K562 (cell line): ENCODE results near the gene IL15RA. TPM values are rescaled to one million over a fixed set of nuclear protein-coding genes. Genes with fewer than 3 reads are reported as not detected.
A peak's percentile ranks its signal among the peaks of the same experiment; 100 is the strongest.

ENCODE experiments used
- ATAC-seq: fragments of 200-7000 bp; cut with Tn5 transposase; 3 replicates; pipeline ENCODE4 v1.9.1; 2020; ENCODE audit warnings: moderate library complexity
- BruUV-seq: library from RNA; stranded (reverse); fragments of 400-500 nt; replicated peaks from 2 replicates; lab custom pipeline; 2021; lab: Mats Ljungman, UMichigan
- CTCF ChIA-PET: fragments of 300-600 bp; formaldehyde crosslinking; extraction: SDS; loops from one replicate; lab custom pipeline; 2021; ENCODE audit warnings: low intra/inter-chr PET ratio; lab: Yijun Ruan, JAX
- POLR2A ChIA-PET: fragments of 300-600, 350-650 bp; sonication (Branson Sonifier 250); formaldehyde crosslinking; extraction: SDS; loops from one replicate; lab custom pipeline; 2021; ENCODE audit warnings: antibody characterized with exemption, inconsistent platforms; lab: Yijun Ruan, JAX
- DNase-seq, 4 experiments: peaks; one replicate each; pipeline versions ENCODE4 v3.0.0 to v3.0.0-alpha.2; 2011 to 2018; ENCODE audit warnings: low spot score in 3 of 4, mixed read lengths in 3 of 4; ENCODE audit errors: extremely low read depth in 1 of 4
- FAIRE-seq: peaks from 2 replicates; lab custom pipeline; 2011; peaks lifted over from hg19 to GRCh38; lab: Jason Lieb, UNC
- H2AFZ ChIP-seq: 2 replicates; pipeline ENCODE4 v1.6.0; 2011; ENCODE audit warnings: low read depth, low read length, control low read depth, inconsistent platforms
- H3K27ac ChIP-seq: fragments of 200-600 bp; 3 replicates; pipeline ENCODE4 v1.8.0; 2011; ENCODE audit warnings: low read depth, mild to moderate bottlenecking, control low read depth, inconsistent platforms, low read length, moderate library complexity, mixed read lengths; ENCODE audit errors: extremely low read depth
- H3K27me3 ChIP-seq, 2 experiments: fragments of 300-600 bp in 1 of 2; 2 replicates in 1 of 2; 3 replicates in 1 of 2; pipeline versions ENCODE4 v1.6.0 to v1.8.0; 2011; ENCODE audit warnings: inconsistent platforms in 2 of 2, low read length in 2 of 2, mild to moderate bottlenecking in 1 of 2, mixed read lengths in 1 of 2, moderate library complexity in 1 of 2; ENCODE audit not compliant: control insufficient read depth in 2 of 2, insufficient read depth in 2 of 2
- H3K36me3 ChIP-seq: fragments of 300-600 bp; 3 replicates; pipeline ENCODE4 v1.8.0; 2011; ENCODE audit warnings: mild to moderate bottlenecking, low read length, inconsistent platforms; ENCODE audit not compliant: control insufficient read depth, insufficient read depth
- H3K4me1 ChIP-seq, 2 experiments: fragments of 200-600 bp in 1 of 2; replicated peaks in 1 of 2; 2 replicates in 1 of 2; 3 replicates in 1 of 2; pipeline versions ENCODE4 v1.5.1 to v1.8.0; 2011; ENCODE audit warnings: inconsistent platforms in 2 of 2, low read length in 2 of 2, mild to moderate bottlenecking in 1 of 2, mixed read lengths in 1 of 2, moderate library complexity in 1 of 2; ENCODE audit not compliant: control insufficient read depth in 2 of 2, insufficient read depth in 2 of 2
- H3K4me2 ChIP-seq: 2 replicates; pipeline ENCODE4 v1.6.1; 2011; ENCODE audit warnings: low read length, control low read depth, inconsistent platforms, mixed read lengths; ENCODE audit not compliant: insufficient read depth
- H3K4me3 ChIP-seq: fragments of 200-600 bp; sonication (generic), shearing (Covaris generic); 2 replicates; pipeline ENCODE4 v1.5.1; 2016; ENCODE audit warnings: control low read depth, inconsistent platforms
- H3K79me2 ChIP-seq: fragments of 200-600 bp; 3 replicates; pipeline ENCODE4 v1.8.0; 2011; ENCODE audit warnings: low read length, inconsistent platforms; ENCODE audit not compliant: control insufficient read depth, insufficient read depth
- H3K9ac ChIP-seq, 2 experiments: 2 replicates each; pipeline versions ENCODE4 v1.6.0 to v1.6.1; 2011; ENCODE audit warnings: low read depth in 2 of 2, low read length in 2 of 2, control low read depth in 1 of 2, inconsistent platforms in 1 of 2, mild to moderate bottlenecking in 1 of 2, mixed read lengths in 1 of 2; ENCODE audit not compliant: insufficient read depth in 1 of 2
- H3K9me1 ChIP-seq: one replicate; pipeline ENCODE4 v1.6.0; 2011; ENCODE audit warnings: inconsistent platforms, mild to moderate bottlenecking, low read length, moderate library complexity; ENCODE audit not compliant: control insufficient read depth, insufficient read depth
- H3K9me3 ChIP-seq: replicated peaks from 2 replicates; pipeline ENCODE4 v1.5.1; 2011; ENCODE audit warnings: low read depth, low read length, inconsistent platforms; ENCODE audit not compliant: control insufficient read depth, insufficient read depth
- H4K20me1 ChIP-seq: replicated peaks from 2 replicates; pipeline ENCODE4 v1.6.1; 2011; ENCODE audit warnings: low read length, inconsistent platforms, mixed read lengths; ENCODE audit not compliant: control insufficient read depth, insufficient read depth
- ETV1 ChIP-seq: fragments of 450-650 bp; conservative IDR thresholded peaks from 2 replicates; pipeline ENCODE4 v1.6.1; 2016; ENCODE audit warnings: missing genetic modification characterization, control low read depth, low read depth, missing compliant biosample characterization
- GTF2E2 ChIP-seq: fragments of 200-800 bp; sonication (Bioruptor generic); IDR thresholded peaks from 2 replicates; pipeline ENCODE4 v1.6.1; 2016; ENCODE audit warnings: missing genetic modification characterization, missing compliant biosample characterization
- NR4A1 ChIP-seq, 2 experiments: fragments of 250-450 bp in 1 of 2; fragments of 450-650 bp in 1 of 2; sonication (Bioruptor Pico) in 1 of 2; IDR thresholded peaks; 2 replicates each; pipeline versions ENCODE4 v1.4.0 to v1.6.1; 2016 to 2020; ENCODE audit warnings: mild to moderate bottlenecking in 2 of 2, missing compliant biosample characterization in 1 of 2, missing genetic modification characterization in 1 of 2, moderate library complexity in 1 of 2
- NRF1 ChIP-seq, 2 experiments: fragments of 450-650 bp; IDR thresholded peaks in 1 of 2; conservative IDR thresholded peaks in 1 of 2; 2 replicates each; pipeline ENCODE4 v1.6.1; 2014; ENCODE audit warnings: mild to moderate bottlenecking in 2 of 2
- WGBS: fragments of 100-300 bp; shearing (Covaris generic); methylation state at CpG from one replicate; pipeline ENCODE4 v1.1.6; 2016; ENCODE audit warnings: low coverage, mixed read lengths; ENCODE audit not compliant: insufficient coverage; ENCODE audit errors: missing lambda C conversion rate; 5-methylcytosine and 5-hydroxymethylcytosine counted together
- in situ Hi-C: fragments of 300-500 bp; cut with MboI; formaldehyde crosslinking; loops from 4 replicates; pipeline ENCODE4 v1.15.0; 2018; ENCODE audit warnings: inconsistent platforms, mixed read lengths
- intact Hi-C: fragments of 100-400 bp; cut with micrococcal nuclease; formaldehyde crosslinking; loops from 2 replicates; pipeline ENCODE4 v1.14.2; 2022
- polyA plus RNA-seq, 8 experiments: library from polyadenylated mRNA; depleted of rRNA in 4 of 8; stranded (reverse) in 5 of 8; unstranded in 3 of 8; fragments of >200 nt; fragmentation: Nextera tagmentation in 2 of 8; fragmentation: Illumina TruSeq in 1 of 8; extraction: Ambion mirVana in 2 of 8; extraction: Trizol in 1 of 8; gene quantifications; 2 replicates each; pipeline versions ENCODE4 v1.2.1 to v1.2.3, GENCODE V29; 2011 to 2014; ENCODE audit warnings: inconsistent platforms in 1 of 8, missing spikeins in 1 of 8
- total RNA-seq, 7 experiments: library from RNA; depleted of rRNA in 6 of 7; stranded (reverse); fragments of >200 nt in 6 of 7; fragmentation: Illumina TruSeq in 2 of 7; extraction: Trizol in 2 of 7; gene quantifications; 2 replicates each; pipeline versions ENCODE4 v1.2.1 to v1.2.3, GENCODE V29; 2011 to 2021; ENCODE audit warnings: low replicate concordance in 1 of 7
- TF ChIP-seq, protein P1 (sequence below): fragments of 450-650 bp; IDR thresholded peaks from 2 replicates; pipeline ENCODE4 v1.6.1; 2017; ENCODE audit warnings: mild to moderate bottlenecking, moderate library complexity

Gene IL15RA
- total and polyA plus RNA-seq, 9 of the 15 experiments (the other 6 are each of a cell fraction or from before 2014, with no cell fraction given): 1.2 to 11.7 (median 8.0) TPM

DNA sequence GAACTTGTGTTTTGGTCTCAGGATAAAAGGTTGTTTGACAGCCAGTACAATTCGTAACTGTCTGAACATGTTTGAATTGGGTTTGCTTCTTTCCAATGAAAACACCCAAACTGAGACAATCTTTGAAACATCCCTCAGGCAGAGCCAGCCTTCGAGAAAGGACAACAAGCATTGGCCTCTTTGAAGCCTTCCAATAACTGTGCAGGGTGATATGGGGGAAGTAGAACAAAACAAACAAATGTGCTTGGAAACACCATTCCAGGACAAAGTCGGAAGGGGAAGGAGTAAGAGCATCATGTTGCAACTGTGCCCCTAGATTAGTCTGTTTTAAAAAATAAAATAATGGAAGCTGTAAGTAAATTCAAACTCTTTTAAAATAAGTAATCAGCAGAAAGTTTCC, 45.3 kb upstream of the IL15RA start:
- no TSS peak for BruUV-seq
- CTCF ChIA-PET: no interaction called here
- FAIRE-seq: no peak

DNA sequence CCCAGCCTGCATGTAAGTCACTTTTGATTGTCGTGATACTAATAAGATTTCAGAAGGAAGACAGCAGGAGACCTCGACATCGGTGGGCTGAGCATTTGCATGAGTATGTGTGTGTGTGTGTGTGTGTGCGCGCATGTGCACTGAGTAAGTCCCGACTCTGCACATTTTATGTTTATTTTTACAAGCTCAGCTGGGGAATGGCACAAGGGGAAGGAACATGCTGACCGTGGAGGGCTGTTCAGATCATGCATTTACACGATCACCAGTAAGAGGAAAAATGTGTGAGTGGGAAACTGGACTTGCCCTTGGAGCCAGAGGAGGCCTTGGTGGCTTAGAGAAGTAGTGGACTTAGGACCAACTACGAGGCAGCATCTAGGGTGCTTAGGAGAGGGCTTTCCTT, 43.5 kb upstream of the IL15RA start:
- Histone ChIP-seq H3K9me1 (peaks cover 3% of the 10 kb centered on the region), H3K79me2 (no peaks in the 10 kb centered on the region), H3K27ac (no peak overlapping the region), H3K36me3 (no peaks in the 10 kb centered on the region), H3K9me3 (no peaks in the 10 kb centered on the region), H3K4me2 (no peak overlapping the region), H3K4me3 (no peak overlapping the region), H3K4me1 (peaks cover 5 to 12% of the 10 kb centered on the region in 2 experiments; a peak in 4 of 5 replicates), H2AFZ (no peak overlapping the region), H3K27me3 (peaks cover 13 to 31% of the 10 kb centered on the region in 2 experiments; a peak in 4 of 5 replicates), H4K20me1 (no peaks in the 10 kb centered on the region; the same call in 1 of the 2 replicates), H3K9ac (no peak overlapping the region)
- peak; percentile 67 to 75 for TF ChIP-seq NRF1 (conservative IDR thresholded peaks at IDR 0.05 in 1 of 2, IDR thresholded peaks at IDR 0.05 in 1 of 2)
- no peak for TF ChIP-seq ETV1 (tag)
- TF ChIP-seq NR4A1 (CRISPR knock-in tag; IDR thresholded peaks at IDR 0.05): no peak
- TF ChIP-seq NR4A1 (tag; IDR thresholded peaks at IDR 0.05): no peak
- no peak for TF ChIP-seq GTF2E2 (tag)
- POLR2A ChIA-PET: no interaction called here
- FAIRE-seq: no peak
- BruUV-seq: no TSS peak
- no peak for ATAC-seq
- CTCF ChIA-PET: no interaction called here
- in situ Hi-C loops (no loop called here), intact Hi-C loops (no loop called here)
- 28% methylated on average over 9 of the region's 9 CpGs for WGBS
- no peak for DNase-seq

More for the DNA sequence above, 45.3 kb upstream of the IL15RA start:
- Histone ChIP-seq H4K20me1 (no peaks in the 10 kb centered on the region; the same call in 1 of the 2 replicates), H3K9ac (no peak overlapping the region), H3K79me2 (no peaks in the 10 kb centered on the region), H3K4me3 (no peak overlapping the region), H3K4me2 (no peak overlapping the region), H3K27ac (no peak overlapping the region), H3K9me1 (peaks cover 3% of the 10 kb centered on the region), H3K4me1 (peaks cover 5 to 12% of the 10 kb centered on the region in 2 experiments; a peak in 4 of 5 replicates), H3K27me3 (peaks cover 10 to 31% of the 10 kb centered on the region in 2 experiments; a peak in 4 of 5 replicates), H2AFZ (no peak overlapping the region), H3K9me3 (no peaks in the 10 kb centered on the region), H3K36me3 (no peaks in the 10 kb centered on the region)
- ATAC-seq (no peak), DNase-seq (no peak)
- intact Hi-C loops (no loop called here), in situ Hi-C loops (no loop called here)
- TF ChIP-seq, protein P1, sequence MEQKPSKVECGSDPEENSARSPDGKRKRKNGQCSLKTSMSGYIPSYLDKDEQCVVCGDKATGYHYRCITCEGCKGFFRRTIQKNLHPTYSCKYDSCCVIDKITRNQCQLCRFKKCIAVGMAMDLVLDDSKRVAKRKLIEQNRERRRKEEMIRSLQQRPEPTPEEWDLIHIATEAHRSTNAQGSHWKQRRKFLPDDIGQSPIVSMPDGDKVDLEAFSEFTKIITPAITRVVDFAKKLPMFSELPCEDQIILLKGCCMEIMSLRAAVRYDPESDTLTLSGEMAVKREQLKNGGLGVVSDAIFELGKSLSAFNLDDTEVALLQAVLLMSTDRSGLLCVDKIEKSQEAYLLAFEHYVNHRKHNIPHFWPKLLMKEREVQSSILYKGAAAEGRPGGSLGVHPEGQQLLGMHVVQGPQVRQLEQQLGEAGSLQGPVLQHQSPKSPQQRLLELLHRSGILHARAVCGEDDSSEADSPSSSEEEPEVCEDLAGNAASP: no peak
- POLR2A ChIA-PET: interaction anchor here (1.0 kb wide), 1 partner anchor 9 kb away, joined by 4 read pairs; no protein-coding TSS in a partner anchor
- 0% methylated on average over 3 of the region's 3 CpGs for WGBS
